Cardiac septum (tissue), 1 donor: Measurements from ENCODE around the gene ZNF101. TPM values are rescaled to one million over a fixed set of nuclear protein-coding genes. Genes with fewer than 3 reads are reported as not detected.

ENCODE experiments used
- DNase-seq: peaks from one replicate; pipeline ENCODE4 v3.0.0-alpha.2; 2020; ENCODE audit warnings: low spot score
- intact Hi-C: fragments of 100-400 bp; cut with DNase I; formaldehyde crosslinking; loops from one replicate; pipeline ENCODE4 v1.14.0; 2022
- long read RNA-seq: library from polyadenylated mRNA; unstranded; transcript quantifications from one replicate; pipeline ENCODE4 v2.0.0, GENCODE V29; 2021
- total RNA-seq: library from RNA; stranded (reverse); fragmentation: NEBNext Ultra II Directional; extraction: Animal tissue kit (Norgen Biotek cat#: 25700); gene quantifications from one replicate; pipeline ENCODE4 v1.2.1, GENCODE V29; 2021
- donor health status: DM: no; HTN: no; CAD: no.

ZNF101 gene
- 2.9 TPM for total RNA-seq
- long read RNA-seq, full-length matches to known transcripts: 1 of 2 reads
- long read RNA-seq, partial matches to known transcripts: 0 of 2 reads
- long read RNA-seq, other reads (novel, unspliced or antisense): 1 of 2 reads

DNA sequence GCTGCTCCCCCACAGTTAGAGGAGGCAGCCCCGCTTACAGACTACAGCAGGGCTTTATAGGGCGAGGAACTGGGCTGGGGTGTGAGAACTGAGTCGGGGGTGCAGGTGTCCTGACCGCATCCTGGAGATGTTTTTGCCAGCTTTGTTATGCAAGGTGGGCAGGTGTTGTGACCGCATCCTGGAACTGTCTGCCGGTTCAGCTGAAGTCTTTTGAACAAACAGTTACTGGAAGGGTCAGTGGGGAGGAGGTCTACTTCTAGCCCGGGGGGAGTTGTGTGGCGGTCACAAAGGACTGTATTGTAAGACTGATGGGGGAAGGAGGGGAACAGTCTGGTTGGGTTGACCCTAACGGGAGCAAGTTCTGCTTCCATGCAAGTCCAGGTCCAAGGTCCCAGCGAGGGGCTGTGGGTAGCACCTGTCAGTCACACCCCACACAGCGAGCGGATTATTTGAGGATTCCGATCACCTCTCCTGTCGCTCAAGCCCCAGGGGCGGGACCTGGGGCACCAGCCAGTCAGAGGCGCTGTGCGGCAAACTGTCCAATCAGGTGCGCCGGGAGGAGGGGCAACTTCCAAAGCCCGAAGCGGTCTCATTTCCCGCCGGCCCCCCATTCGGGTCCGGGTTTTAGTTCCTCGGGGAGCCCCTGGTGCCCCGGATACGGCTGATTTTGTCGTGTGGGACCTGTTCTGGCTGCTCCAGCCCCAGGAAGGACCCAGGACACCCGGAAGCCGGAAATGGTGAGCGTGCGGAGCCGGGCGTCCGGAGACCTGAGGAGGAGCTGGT, at the start of gene ZNF101:
ZNF101 (plus strand) TSS at position 610 of the 783 bp plus-strand sequence; CDS start at position 735, 125 bp downstream.
- peak; percentile 97 for DNase-seq
- intact Hi-C loops: loop anchor here (5.0 to 10.0 kb wide), 2 partner anchors 64 to 236 kb away; partner anchors contain the start of genes ZNF14 and ZNF93

GRCh38 chr19:19619181-19619848, 49.3 kb upstream of the ZNF101 start:
- intact Hi-C loops: no loop called here

DNA sequence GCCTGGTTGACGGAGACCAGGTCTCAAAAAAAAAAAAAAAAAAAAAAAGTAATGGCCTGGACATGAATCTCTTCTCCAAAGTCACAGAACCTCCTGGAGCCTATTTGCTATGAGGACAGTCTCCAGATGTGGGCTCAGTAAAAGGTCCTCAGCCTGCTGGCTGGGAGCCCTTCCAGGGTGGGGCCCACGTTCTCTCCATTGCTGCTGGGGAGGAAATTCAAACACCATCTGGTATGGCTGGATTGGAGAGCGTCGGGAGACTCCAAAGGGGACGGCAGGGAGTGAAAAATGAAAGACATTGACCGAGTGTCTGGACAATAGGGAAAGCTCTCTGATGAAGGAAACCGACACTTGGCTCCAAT, 48.8 kb upstream of the ZNF101 start:
- intact Hi-C loops: no loop called here

More at GRCh38 chr19:19619181-19619848, 49.3 kb upstream of the ZNF101 start:
- DNase-seq: no peak

GRCh38 chr19:19623383-19623782, 45.3 kb upstream of the ZNF101 start:
- intact Hi-C loops: no loop called here
- no peak for DNase-seq

More for the DNA sequence above, 48.8 kb upstream of the ZNF101 start:
- DNase-seq: no peak

- DNase-seq: no peak
- intact Hi-C loops: no loop called here
Observed at GRCh38 chr19:19624032-19624570, 44.5 kb upstream of the ZNF101 start.

- no peak for DNase-seq
- intact Hi-C loops: no loop called here
Observed at GRCh38 chr19:19626516-19627472, 41.8 kb upstream of the ZNF101 start.

DNA sequence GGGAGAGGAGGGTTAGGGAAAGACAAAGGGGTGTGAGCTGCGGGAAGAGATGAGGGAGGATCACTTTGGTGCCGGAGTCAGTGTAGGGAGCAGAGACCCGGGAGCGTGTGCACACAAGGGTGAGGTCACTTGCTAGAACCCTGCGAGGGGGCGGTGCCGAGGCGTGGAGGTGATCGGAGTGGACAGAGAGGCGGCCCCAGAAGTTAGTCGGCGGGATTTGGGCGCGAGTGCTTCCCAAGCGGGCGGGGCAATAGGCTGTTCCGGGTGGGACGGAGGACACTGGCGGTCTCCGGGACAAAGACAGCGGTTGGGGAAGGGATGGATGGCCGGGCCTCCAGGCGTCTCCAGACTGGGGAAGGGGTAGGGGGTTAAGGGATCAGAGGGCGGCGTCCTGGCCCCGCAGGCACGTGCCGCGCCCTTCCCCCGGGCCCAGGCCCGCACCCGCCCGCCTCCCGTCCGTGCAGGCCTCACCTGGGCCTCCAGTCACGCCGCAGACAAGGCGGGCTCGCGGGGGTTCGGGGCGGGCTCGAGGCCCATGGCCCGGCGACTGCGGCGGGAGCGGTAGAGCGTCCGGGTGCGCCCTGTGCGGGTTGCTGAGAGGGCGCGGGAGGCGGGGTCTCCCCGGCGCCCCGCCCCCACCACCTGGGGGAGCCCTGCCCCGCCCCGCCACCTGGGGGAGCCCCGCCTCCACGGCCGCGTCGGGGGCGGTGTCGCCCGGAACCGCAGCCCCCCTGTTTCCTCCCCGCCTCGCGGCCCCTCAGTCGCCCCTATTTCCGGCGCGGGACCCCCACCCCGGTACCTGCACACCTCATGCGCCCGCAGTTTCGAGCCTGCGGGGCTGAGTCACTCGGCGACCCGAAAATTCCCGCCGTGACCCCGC, 40.8 kb upstream of the ZNF101 start, which contains the start of gene LPAR2:
LPAR2 (minus strand) TSS at position 600 of the 880 bp plus-strand sequence. CDS start 945 bp downstream, outside the sequence.
- no peak for DNase-seq
- intact Hi-C loops: no loop called here

DNA sequence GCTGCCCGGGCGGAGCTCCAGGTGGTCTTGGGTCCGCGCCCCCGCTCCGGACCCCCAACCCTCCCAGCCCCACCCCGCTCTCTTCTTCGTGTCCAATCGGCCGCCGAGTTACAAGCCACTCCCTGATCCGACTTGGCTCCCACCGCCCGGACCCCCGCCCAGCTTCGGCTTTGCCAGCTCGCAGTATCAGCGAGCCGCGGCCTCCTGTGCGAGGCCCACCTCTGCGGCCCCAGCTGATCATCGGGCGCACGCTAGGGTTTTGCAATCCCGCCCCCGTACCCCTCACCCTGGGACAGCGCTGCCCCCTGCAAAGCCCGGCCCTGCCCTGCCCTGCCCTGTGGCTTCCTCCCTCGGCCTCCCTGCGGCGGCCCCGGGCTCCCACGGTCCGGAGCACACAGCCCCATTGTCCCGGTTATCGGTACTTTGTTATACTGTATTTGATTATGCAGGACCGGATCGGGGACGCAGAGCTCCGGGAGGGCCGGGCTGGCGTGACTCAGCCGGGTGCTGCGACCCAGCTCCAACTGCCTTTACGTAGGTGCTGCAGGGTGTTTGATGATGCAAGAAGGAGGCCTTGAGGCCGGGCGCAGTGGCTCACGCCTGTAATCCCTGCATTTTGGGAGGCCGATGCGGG, 40.0 kb upstream of the ZNF101 start:
- DNase-seq: no peak
- intact Hi-C loops: no loop called here

DNA sequence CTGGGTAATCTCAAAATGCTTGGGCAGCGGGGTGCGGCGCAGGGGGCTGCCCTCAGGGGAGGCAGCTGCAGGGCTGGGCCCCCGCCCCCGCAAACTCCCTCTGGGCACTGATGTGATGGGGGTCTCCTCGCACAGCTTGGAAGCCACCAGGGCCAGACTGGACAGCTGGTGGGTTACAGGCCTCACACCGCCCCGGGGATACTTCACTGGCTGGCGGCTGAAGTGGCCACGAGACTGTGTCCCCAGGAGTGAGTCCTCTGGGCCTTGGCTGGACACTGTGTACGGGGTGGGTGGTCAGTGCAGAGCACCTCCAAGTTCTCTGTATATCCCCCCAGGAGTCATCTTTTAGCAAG, 38.6 kb upstream of the ZNF101 start:
- DNase-seq: no peak
- intact Hi-C loops: no loop called here

DNA sequence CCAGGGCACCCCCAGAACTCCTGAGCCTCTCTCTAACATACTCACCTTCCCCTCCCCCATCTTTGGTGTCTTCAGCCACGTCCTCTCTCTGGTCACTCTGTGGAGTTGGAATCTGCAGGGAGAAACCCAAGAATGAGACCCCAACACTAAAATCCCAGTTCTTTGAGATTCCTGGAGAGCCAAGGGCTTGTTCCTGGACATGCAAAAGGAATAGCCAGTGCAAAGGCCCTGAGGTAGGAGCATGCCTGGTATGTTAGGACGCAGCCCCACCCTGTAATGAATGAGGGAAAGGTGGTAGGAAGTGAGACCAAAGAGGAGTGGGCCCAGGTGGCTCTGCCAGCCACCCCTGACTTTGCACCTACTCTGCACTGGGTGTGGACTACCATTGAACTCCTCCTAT, 38.2 kb upstream of the ZNF101 start:
- no peak for DNase-seq
- intact Hi-C loops: no loop called here

DNA sequence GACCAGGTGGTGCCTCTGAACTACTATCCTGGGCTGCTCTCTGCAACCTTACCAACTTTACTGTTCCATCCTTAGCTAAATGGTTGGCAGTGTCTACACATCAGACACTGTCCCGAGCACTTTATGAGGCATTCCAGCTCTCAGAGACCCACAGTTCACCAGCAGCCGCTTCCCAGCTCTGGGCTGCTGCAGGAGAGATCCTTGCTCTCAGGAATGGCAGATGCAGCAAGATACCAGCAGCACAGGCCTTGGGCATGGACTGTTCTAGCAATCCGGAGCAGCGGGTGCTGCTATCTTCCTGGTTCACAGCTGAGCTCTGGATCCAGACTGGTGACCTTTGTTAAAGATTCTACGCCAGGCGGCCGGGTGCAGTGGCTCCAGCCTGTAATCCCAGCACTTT, 37.3 kb upstream of the ZNF101 start:
- intact Hi-C loops: no loop called here

DNA sequence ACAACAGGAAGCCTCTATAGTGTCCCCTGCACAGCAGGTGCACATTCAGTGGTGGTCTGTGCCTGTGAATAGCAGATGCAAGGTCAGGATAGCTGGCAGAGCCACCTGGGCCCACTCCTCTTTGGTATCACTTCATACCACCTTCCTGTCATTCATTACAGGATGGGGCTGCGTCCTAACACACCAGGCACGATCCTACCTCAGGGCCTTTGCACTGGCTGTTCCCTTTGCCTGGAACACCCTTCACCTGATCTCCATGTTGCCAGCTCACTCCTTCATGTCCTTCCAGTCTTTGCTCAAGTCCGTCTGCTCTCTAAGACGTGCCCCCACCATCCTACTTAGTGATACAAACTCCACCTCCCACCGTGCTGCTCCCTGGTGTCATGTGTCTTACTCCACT, 36.0 kb upstream of the ZNF101 start:
- intact Hi-C loops: no loop called here
- no peak for DNase-seq

More for the DNA sequence above, 37.3 kb upstream of the ZNF101 start:
- no peak for DNase-seq

DNA sequence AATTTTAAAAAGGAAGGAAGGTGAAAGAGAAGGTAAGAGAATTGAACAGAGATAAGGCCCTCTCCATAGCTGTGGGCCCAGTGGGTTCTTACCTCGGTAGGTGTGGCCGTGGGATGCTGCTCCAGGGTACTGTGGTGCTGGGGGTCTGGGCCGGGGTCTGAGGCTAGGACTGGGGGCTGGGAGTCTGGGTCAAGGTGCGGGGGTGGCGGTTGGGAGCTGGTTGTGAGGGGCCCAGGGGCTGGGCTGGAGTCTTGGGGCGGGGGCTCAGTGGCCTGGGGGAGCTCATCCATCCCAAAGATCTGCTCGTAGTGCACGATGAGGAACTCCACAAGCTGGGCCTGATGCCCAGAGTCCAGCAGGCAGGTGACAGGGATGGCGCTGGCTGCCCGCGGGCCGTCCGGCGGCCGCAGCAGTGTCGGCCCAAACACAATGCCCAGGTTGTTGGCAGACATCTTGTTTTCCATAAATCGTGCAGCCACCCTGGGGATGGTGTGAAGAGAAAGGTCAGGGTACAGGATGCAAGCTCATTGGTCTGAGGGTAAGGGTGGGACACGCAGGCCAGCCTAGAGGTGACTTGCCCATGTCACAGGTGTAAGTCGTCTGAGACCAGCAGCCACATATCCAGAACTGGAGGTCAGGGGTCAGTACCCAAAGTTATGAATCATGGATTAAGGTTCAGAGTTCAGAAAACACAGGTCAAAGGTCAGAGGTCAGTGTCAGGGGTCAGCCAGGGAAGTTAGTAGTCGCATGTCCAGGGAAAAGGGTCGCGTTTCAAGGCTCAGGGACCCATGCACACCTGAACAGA, 34.7 kb upstream of the ZNF101 start:
- intact Hi-C loops: no loop called here
- no peak for DNase-seq

GRCh38 chr19:19634516-19635312, 33.9 kb upstream of the ZNF101 start:
- intact Hi-C loops: no loop called here
- no peak for DNase-seq

DNA sequence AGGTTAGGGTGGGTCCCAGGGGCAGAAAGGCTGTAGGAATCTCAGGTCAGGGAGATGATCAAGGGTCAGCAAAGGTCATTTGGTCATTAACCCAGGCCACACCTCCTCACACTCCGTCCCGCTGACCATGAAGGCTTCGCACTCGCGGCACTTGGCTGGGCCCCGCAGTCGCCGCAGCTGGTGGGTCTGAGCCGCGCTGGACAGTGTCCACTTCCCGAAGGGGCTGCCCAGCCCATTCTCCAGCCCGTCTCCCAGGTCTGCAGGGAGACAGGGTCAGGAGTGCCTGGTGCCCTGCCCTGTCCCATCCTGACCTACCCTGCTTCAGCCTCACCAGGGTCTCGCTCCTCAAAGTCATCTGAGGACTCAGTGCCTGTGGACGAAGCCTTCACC, 33.3 kb upstream of the ZNF101 start:
- DNase-seq: no peak

GRCh38 chr19:19636573-19637185, 32.0 kb upstream of the ZNF101 start:
- DNase-seq: no peak

More for the DNA sequence above, 33.3 kb upstream of the ZNF101 start:
- intact Hi-C loops: no loop called here

More at GRCh38 chr19:19636573-19637185, 32.0 kb upstream of the ZNF101 start:
- intact Hi-C loops: no loop called here
